ENCODE data around the gene MID1IP1. TPM values are rescaled to one million over a fixed set of nuclear protein-coding genes. Genes with fewer than 3 reads are reported as not detected.
A peak's percentile ranks its signal among the peaks of the same experiment; 100 is the strongest.

The MID1IP1 gene
- total RNA-seq, 4 donors from 2014 or later = 23.9 to 49.7 (median 33.4) TPM

- peaks cover 0 to 23% (median 5%) of the 10 kb centered on the region in 4 donors for H3K4me1 ChIP-seq
- H3K27ac ChIP-seq = no peak overlapping the region
- no peaks in the 10 kb centered on the region for H3K36me3 ChIP-seq
- TF ChIP-seq EP300 (IDR thresholded peaks at IDR 0.05; ENCODE audit: low read depth) (no peak), CTCF (IDR thresholded peaks at IDR 0.05) (no peak), POLR2AphosphoS5 (IDR thresholded peaks at IDR 0.05) (no peak), POLR2A (IDR thresholded peaks at IDR 0.05) (no peak)
- H3K4me3 ChIP-seq = no peak overlapping the region
- no peaks in the 10 kb centered on the region for H3K9me3 ChIP-seq
- DNase-seq = no peak
- in situ Hi-C loops (cut with MboI; ENCODE audit: low pct_ligation_motif_present in 1 of 4, low pct_unique_long_range_greater_than_20kb in 1 of 4, low sequenced_read_pairs in 3 of 4) = no loop called here
- 45 to 54% methylated on average over 2 to 3 of the region's 3 CpGs for WGBS, 2 donors (ENCODE audit: low coverage in 1 of 2)
- H3K27me3 ChIP-seq = no peaks in the 10 kb centered on the region
- intact Hi-C loops (cut with DNase I; ENCODE audit: low total_unique reads) = no loop called here
Measured at GRCh38 chrX:38811515-38812243, 10.4 kb downstream of the MID1IP1 start.

GRCh38 chrX:38816155-38816554 lies 14.9 kb downstream of the MID1IP1 start:
- DNase-seq = no peak
- no peak overlapping the region for H3K4me3 ChIP-seq
- no peaks in the 10 kb centered on the region for H3K27me3 ChIP-seq
- WGBS, 2 donors (ENCODE audit: low coverage in 1 of 2) = 50 to 79% methylated on average over 2 to 3 of the region's 3 CpGs
- H3K27ac ChIP-seq = peak overlapping the region; percentile 58 to 72 (median 62)
- H3K36me3 ChIP-seq = no peaks in the 10 kb centered on the region
- in situ Hi-C loops (cut with MboI; ENCODE audit: low pct_ligation_motif_present in 1 of 4, low pct_unique_long_range_greater_than_20kb in 1 of 4, low sequenced_read_pairs in 3 of 4) = no loop called here
- peaks cover 0 to 18% (median 7%) of the 10 kb centered on the region in 4 donors for H3K4me1 ChIP-seq
- intact Hi-C loops (cut with DNase I; ENCODE audit: low total_unique reads) = no loop called here
- TF ChIP-seq EP300 (IDR thresholded peaks at IDR 0.05; ENCODE audit: low read depth) (no peak), POLR2A (IDR thresholded peaks at IDR 0.05) (no peak), CTCF (IDR thresholded peaks at IDR 0.05) (no peak), POLR2AphosphoS5 (IDR thresholded peaks at IDR 0.05) (no peak)
- no peaks in the 10 kb centered on the region for H3K9me3 ChIP-seq

- in situ Hi-C loops (cut with MboI; ENCODE audit: low pct_ligation_motif_present in 1 of 4, low pct_unique_long_range_greater_than_20kb in 1 of 4, low sequenced_read_pairs in 3 of 4) = no loop called here
- no peak for TF ChIP-seq POLR2A (IDR thresholded peaks at IDR 0.05)
- peak in 2 of 3 donors; percentile 27 to 32 for TF ChIP-seq POLR2AphosphoS5 (IDR thresholded peaks at IDR 0.05)
- peak; percentile 68 for DNase-seq
Measured at GRCh38 chrX:38817004-38817703, 15.9 kb downstream of the MID1IP1 start.

GRCh38 chrX:38819163-38819562 lies 17.9 kb downstream of the MID1IP1 start:
- H3K4me3 ChIP-seq = no peak overlapping the region
- intact Hi-C loops (cut with DNase I; ENCODE audit: low total_unique reads) (no loop called here), in situ Hi-C loops (cut with MboI; ENCODE audit: low pct_ligation_motif_present in 1 of 4, low pct_unique_long_range_greater_than_20kb in 1 of 4, low sequenced_read_pairs in 3 of 4) (no loop called here)
- H3K27me3 ChIP-seq = no peaks in the 10 kb centered on the region
- no peak for TF ChIP-seq POLR2AphosphoS5 (IDR thresholded peaks at IDR 0.05)
- TF ChIP-seq POLR2A (IDR thresholded peaks at IDR 0.05) = no peak
- no peak for TF ChIP-seq EP300 (IDR thresholded peaks at IDR 0.05; ENCODE audit: low read depth)
- TF ChIP-seq CTCF (IDR thresholded peaks at IDR 0.05) = no peak
- H3K27ac ChIP-seq = no peak overlapping the region
- no peaks in the 10 kb centered on the region for H3K36me3 ChIP-seq
- no peaks in the 10 kb centered on the region for H3K9me3 ChIP-seq
- peaks cover 0 to 18% (median 7%) of the 10 kb centered on the region in 4 donors for H3K4me1 ChIP-seq
- 88 to 90% methylated on average over 1 of the region's 1 CpG for WGBS, 2 donors (ENCODE audit: low coverage in 1 of 2)
- no peak for DNase-seq

More at GRCh38 chrX:38817004-38817703, 15.9 kb downstream of the MID1IP1 start:
- peak overlapping the region; percentile 58 to 72 (median 62) for H3K27ac ChIP-seq
- peaks cover 0 to 18% (median 7%) of the 10 kb centered on the region in 4 donors for H3K4me1 ChIP-seq
- WGBS, 2 donors (ENCODE audit: low coverage in 1 of 2) = 19% methylated on average over 2 of the region's 2 CpGs; no CpG with 5 or more reads in 1 of the 2 donors
- intact Hi-C loops (cut with DNase I; ENCODE audit: low total_unique reads) = no loop called here
- H3K9me3 ChIP-seq = no peaks in the 10 kb centered on the region
- no peaks in the 10 kb centered on the region for H3K27me3 ChIP-seq
- no peaks in the 10 kb centered on the region for H3K36me3 ChIP-seq
- H3K4me3 ChIP-seq = no peak overlapping the region

Measured in transverse colon (tissue), 4 donors.